Measurements from ENCODE around the gene ABL1.

The ABL1 gene

DNA sequence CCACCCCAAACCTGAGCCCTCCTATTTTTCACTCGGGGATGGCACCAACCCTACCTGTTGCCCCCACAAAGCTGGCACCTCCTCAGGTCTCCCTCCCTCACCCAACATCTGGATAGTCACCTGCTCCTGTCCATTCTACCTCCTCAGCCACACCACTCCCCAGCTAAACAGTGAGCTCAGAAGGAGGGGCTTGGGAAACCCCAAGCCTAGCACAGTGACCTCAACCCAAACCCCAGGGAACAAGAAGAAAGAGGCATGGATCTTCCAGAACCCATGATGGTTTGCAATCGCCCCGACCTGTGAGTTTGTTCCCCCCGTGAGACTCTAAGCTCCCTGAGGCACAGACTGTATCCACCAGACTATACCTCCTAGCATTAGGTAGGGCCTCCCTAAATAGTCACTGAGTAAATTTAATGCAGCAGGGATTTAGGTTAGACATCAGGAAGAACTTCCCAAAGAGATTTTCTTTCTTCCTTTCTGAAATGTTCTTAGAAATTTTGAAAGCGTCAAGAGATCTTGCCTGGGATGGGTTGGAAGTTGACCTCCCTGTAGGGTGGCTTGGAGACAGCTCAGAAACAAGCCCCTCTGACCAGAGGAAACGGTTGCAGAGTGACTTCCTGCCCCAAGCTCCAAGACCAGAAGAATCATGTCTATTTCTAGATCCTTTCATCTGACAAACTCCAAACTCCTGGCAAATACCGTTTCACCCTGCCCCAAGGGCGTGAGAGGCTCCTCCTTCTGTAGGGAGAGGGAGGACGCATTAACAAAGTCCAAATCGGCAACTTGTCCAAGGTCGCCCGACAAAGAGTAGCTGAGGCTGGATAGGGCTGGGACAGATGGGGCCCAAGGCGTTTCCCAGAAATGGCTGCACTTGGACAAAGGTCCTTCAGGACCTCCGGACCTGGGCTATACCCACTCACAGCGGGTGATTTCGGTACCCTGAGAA, 99.9 kb downstream of the ABL1 start:
- H3K27me3 ChIP-seq (ENCODE audit: insufficient read depth, low read length), result peaks cover 36% of the 10 kb centered on the region
- H3K27ac ChIP-seq (ENCODE audit: low read depth, low read length), result no peak overlapping the region
- no peaks in the 10 kb centered on the region for H3K36me3 ChIP-seq (ENCODE audit: insufficient read depth, low read length)
- no peak overlapping the region for H3K9ac ChIP-seq (ENCODE audit: low read depth, low read length)
- peaks cover 23% of the 10 kb centered on the region for H3K4me1 ChIP-seq (ENCODE audit: insufficient read depth, low read length)
- H3K9me3 ChIP-seq (ENCODE audit: insufficient read depth, low read depth, low read length), result no peaks in the 10 kb centered on the region
- H3K4me3 ChIP-seq (ENCODE audit: low read length), result no peak overlapping the region
- WGBS, result 86% methylated on average over 16 of the region's 16 CpGs

DNA sequence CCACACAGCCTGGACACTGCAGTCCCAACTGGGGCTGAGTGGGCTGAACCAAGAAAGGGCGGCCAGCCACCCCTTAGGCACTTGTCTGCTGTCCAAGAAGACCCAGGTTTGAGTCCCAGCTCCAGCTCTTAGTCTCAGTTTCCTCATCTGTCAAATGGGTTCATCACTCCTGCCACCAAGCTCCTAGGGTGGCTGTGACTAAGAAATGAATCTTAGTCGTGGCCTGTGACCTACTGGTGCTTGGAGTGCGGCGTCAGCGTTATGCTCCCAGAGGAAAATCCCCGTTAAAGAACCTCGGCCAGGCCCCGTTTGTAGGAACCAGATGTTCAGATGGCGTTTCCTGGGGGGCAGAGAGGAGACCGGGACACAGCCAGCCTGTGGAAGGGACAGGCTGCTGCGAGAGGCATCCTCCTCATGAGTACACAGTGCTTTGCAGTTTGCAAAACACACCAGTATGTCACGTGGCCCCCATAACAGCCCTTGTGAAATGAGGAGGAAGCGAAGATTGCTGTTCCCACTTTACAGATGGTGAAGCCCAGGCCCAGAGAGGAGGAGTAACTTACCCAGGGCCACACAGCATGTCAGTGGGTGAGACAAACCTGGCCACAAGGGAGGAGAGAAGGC, 100.7 kb downstream of the ABL1 start:
- Histone ChIP-seq H3K4me3 (ENCODE audit: low read length) (no peak overlapping the region), H3K9me3 (ENCODE audit: insufficient read depth, low read depth, low read length) (no peaks in the 10 kb centered on the region), H3K27me3 (ENCODE audit: insufficient read depth, low read length) (peaks cover 44% of the 10 kb centered on the region), H3K27ac (ENCODE audit: low read depth, low read length) (peak overlapping the region; percentile 36; the same call in 1 of the 2 replicates), H3K4me1 (ENCODE audit: insufficient read depth, low read length) (peaks cover 26% of the 10 kb centered on the region), H3K36me3 (ENCODE audit: insufficient read depth, low read length) (no peaks in the 10 kb centered on the region), H3K9ac (ENCODE audit: low read depth, low read length) (no peak overlapping the region)
- WGBS, result 90% methylated on average over 13 of the region's 13 CpGs

DNA sequence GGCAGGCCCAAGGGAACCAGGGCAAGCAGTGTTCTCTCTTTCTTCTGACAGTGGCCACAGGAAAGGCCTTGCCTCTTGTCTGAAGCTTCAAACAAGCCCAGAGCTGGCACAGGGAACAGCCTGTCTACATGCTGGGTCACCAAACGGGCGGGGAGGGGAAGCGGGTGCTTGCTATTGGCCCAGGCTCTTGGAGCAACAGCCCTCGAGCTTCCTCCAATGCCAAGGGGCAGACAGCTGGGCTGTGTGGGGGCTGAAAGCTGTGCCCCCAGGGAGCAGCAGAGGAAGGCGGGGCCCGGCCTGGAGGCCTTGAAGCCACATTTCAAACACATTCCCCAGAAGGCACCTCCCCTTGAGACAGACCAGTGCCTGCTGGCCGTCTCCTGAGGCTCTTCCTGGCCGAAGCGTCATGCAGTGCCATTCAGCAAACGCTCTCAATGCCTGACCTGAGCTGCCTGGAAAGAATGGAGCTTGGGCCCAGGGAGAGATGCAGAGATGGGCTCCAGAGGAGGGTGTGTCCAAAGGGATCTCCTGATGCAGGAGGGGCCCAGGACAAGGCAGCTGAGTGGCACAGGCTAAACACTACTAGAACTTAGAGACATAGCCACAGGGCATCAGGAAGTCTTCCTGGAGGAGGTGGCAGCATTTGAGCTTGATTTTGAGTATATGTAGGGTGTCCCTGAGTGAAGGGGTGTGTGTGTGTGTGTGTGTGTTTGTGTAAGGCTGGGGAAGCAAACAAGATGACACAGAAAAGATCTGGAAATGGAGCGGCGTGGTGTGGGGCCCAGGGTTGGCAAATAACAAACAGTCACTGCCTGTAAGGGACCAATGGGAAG, 101.4 kb downstream of the ABL1 start:
- Histone ChIP-seq H3K9ac (ENCODE audit: low read depth, low read length) (no peak overlapping the region), H3K27me3 (ENCODE audit: insufficient read depth, low read length) (peaks cover 51% of the 10 kb centered on the region), H3K9me3 (ENCODE audit: insufficient read depth, low read depth, low read length) (no peaks in the 10 kb centered on the region), H3K36me3 (ENCODE audit: insufficient read depth, low read length) (no peaks in the 10 kb centered on the region), H3K4me1 (ENCODE audit: insufficient read depth, low read length) (peaks cover 26% of the 10 kb centered on the region), H3K4me3 (ENCODE audit: low read length) (no peak overlapping the region), H3K27ac (ENCODE audit: low read depth, low read length) (peak overlapping the region; percentile 36; the same call in 1 of the 2 replicates)
- 28% methylated on average over 12 of the region's 12 CpGs for WGBS
